Epithelial cell of prostate (primary cell): ENCODE data around the gene PPP3R2.

ENCODE experiments used
- DNase-seq: peaks from one replicate; pipeline ENCODE4 v3.0.0-alpha.2; 2011; ENCODE audit warnings: low read depth, low spot score
- H3K27ac ChIP-seq: fragments of 450-650 bp; 2 replicates; pipeline ENCODE4 v1.5.1; 2017; ENCODE audit warnings: mild to moderate bottlenecking

Gene PPP3R2

GRCh38 chr9:101594796-101595195 is at the start of gene PPP3R2:
Gene PPP3R2, minus strand, starts transcription at chr9:101594969. Its CDS starts 48 bp downstream, at chr9:101594921.
- DNase-seq: no peak
- no peak within 1 kb of the TSS for H3K27ac ChIP-seq

GRCh38 chr9:101639785-101640665 is 45.3 kb upstream of the PPP3R2 start:
- DNase-seq: no peak
- no peak overlapping the region for H3K27ac ChIP-seq

GRCh38 chr9:101639311-101639710 is 44.5 kb upstream of the PPP3R2 start:
- no peak overlapping the region for H3K27ac ChIP-seq
- no peak for DNase-seq

- DNase-seq: no peak
- no peak overlapping the region for H3K27ac ChIP-seq
Measured at GRCh38 chr9:101636247-101636646, 41.5 kb upstream of the PPP3R2 start.

- H3K27ac ChIP-seq: no peak overlapping the region
- no peak for DNase-seq
Measured at GRCh38 chr9:101635473-101635872, 40.7 kb upstream of the PPP3R2 start.

- no peak overlapping the region for H3K27ac ChIP-seq
- DNase-seq: no peak
Measured at GRCh38 chr9:101634741-101635409, 40.1 kb upstream of the PPP3R2 start.

- no peak for DNase-seq
- H3K27ac ChIP-seq: no peak overlapping the region
Measured at GRCh38 chr9:101632611-101633010, 37.8 kb upstream of the PPP3R2 start.

GRCh38 chr9:101631892-101632291 is 37.1 kb upstream of the PPP3R2 start:
- no peak overlapping the region for H3K27ac ChIP-seq
- no peak for DNase-seq

GRCh38 chr9:101629636-101630035 is 34.9 kb upstream of the PPP3R2 start:
- DNase-seq: no peak
- H3K27ac ChIP-seq: no peak overlapping the region

- H3K27ac ChIP-seq: no peak overlapping the region
- DNase-seq: no peak
Measured at GRCh38 chr9:101628173-101628572, 33.4 kb upstream of the PPP3R2 start.

GRCh38 chr9:101626295-101626694 is 31.5 kb upstream of the PPP3R2 start:
- DNase-seq: no peak
- no peak overlapping the region for H3K27ac ChIP-seq

- H3K27ac ChIP-seq: no peak overlapping the region
- DNase-seq: no peak
Measured at GRCh38 chr9:101625876-101626275, 31.1 kb upstream of the PPP3R2 start.

- no peak for DNase-seq
- H3K27ac ChIP-seq: no peak overlapping the region
Measured at GRCh38 chr9:101620452-101620851, 25.7 kb upstream of the PPP3R2 start.

GRCh38 chr9:101618698-101619097 is 23.9 kb upstream of the PPP3R2 start:
- H3K27ac ChIP-seq: no peak overlapping the region
- DNase-seq: no peak

- no peak overlapping the region for H3K27ac ChIP-seq
- no peak for DNase-seq
Measured at GRCh38 chr9:101605547-101605946, 10.8 kb upstream of the PPP3R2 start.

- H3K27ac ChIP-seq: no peak overlapping the region
- DNase-seq: no peak
Measured at GRCh38 chr9:101604296-101604695, 9.5 kb upstream of the PPP3R2 start.

- no peak for DNase-seq
Measured at GRCh38 chr9:101601904-101602765, 7.4 kb upstream of the PPP3R2 start.

GRCh38 chr9:101593345-101593744 is 1.4 kb downstream of the PPP3R2 start:
- H3K27ac ChIP-seq: no peak overlapping the region
- DNase-seq: no peak

More at GRCh38 chr9:101601904-101602765, 7.4 kb upstream of the PPP3R2 start:
- H3K27ac ChIP-seq: no peak overlapping the region

GRCh38 chr9:101592788-101593187 is 2.0 kb downstream of the PPP3R2 start:
- H3K27ac ChIP-seq: no peak overlapping the region
- no peak for DNase-seq

- H3K27ac ChIP-seq: no peak overlapping the region
- DNase-seq: no peak
Measured at GRCh38 chr9:101591787-101592446, 2.9 kb downstream of the PPP3R2 start.
